HG03354 (cell line): Measurements from ENCODE around the gene NOBOX.
"Not testable (repeated sequence)": the region's sequence is repeated elsewhere in the genome, so short reads cannot be mapped to it uniquely, and the experiment has no call there.

ENCODE experiments used
- ATAC-seq: cut with Tn5 transposase; IDR thresholded peaks from one replicate; pipeline ENCODE4 v1.9.1; 2021; ENCODE audit warnings: mild to moderate bottlenecking; ENCODE audit not compliant: unreplicated experiment, poor library complexity, severe bottlenecking

NOBOX gene

DNA sequence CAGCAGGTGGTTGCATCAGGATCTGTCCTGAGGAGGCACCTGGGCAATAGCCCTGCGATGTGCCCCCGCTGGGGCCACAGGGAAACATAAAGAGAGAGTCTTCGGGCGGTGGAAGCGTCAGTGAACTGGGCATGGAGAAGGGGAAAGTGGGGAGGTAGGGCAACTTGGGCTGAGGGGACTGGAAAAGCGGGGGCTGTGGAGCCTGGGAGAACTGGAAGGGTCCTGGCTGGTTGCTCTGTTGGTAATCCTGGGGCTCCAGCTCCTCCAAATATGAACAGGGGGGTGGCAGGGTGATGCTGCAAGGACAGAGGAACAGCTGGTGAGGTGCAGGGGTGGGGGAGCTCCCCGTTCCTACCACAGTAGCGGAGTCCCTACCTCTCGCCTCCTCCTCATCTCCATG, 5.2 kb downstream of the NOBOX start:
- ATAC-seq, result no peak

DNA sequence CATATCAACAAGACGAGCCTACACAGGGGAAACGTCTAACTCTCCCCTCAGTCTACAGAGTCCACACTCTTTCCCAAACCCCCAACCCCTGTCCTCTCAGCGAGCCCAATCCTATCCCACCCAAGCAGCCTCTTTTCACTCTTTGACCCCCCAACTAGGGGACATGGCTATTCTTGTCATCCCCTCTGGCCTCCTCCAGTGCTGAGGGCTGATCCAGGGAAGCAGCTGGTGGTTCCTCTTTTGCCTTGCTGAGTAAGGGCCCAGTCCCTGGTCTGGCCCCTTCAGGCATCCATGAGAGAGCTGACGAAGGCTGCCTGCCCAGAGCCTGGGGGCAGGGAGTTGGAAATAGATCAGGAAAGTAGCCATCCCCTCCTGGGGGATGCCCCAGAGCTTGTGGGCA, 6.4 kb downstream of the NOBOX start:
- no peak for ATAC-seq

DNA sequence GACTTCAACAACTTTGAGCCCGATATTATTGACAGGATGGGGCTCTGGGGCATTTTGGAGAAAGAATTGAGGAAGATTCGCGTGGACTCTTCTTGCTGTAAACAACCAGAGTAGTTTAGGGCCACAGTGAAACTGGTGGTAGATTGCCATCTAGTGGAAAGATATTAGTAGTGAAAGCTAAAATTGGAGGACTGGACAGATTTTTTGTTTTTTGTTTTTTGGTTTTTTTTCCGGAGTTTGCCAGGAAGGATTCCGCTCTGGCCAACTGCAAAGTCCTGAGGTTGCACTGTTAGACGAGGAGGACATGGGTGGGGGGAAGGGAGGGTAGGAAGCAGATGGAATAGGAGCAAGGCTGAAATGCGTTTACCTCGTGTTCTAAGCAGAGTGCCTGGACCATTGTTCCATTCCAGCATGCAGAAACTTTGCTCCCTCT, 11.7 kb downstream of the NOBOX start:
- ATAC-seq, result peak; percentile 82

DNA sequence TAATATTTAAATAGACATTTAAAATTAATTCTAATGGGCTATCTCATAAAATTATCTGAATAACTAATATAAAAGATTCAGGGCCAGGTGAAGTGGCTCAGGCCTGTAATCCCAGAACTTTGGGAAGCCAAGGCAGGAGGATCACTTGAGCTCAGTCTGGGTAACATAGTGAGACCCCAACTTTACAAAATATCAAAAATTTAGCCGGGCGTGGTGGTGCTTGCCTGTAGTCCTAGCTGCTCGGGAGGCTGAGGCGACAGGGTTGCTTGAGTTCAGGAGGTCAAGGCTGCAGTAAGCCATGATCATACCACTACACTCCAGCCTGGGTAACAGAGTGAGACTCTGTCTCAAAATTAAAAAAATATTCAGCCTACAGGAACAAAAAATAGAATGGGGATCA, 12.5 kb downstream of the NOBOX start:
- no peak for ATAC-seq

DNA sequence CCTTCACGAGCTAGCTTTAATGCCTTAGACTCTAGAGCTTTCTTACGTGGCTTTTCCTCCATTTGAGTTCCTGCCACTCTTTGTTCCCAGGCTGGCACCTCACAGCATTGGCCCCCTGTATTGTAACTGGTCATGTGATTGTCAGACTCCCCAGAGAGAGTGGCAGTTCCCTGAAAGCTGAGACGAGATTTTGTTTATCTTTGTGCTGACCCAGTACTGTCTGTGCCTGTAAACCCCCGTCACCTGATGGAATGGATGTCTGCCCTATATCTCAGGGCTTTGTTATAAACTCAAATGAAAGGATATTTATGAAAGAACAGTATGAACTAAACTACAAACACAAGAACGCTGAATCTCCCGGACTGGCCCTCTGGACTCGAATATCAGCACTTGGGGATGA, 13.0 kb downstream of the NOBOX start:
- ATAC-seq, result no peak

GRCh38 chr7:144388950-144389349, 14.5 kb downstream of the NOBOX start:
- no peak for ATAC-seq

DNA sequence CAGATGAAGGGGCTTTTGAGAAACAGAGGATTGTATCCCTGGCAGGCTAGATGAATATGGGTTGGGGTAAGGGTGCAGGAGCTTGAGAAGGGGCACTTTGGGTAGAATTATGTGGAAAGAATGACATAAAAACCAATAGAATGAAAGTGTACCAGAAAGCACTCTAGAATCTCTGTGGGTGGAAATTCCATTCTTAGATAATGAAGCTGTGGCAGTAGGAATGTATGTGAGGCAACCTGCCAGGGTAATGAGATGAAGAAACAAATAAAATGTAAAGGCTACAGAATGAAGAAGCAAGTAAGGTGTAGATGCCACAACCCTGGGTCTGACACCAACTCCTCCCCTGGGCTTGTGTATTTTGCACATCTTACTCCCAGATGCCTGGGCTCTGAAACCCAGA, 16.8 kb downstream of the NOBOX start:
- no peak for ATAC-seq

DNA sequence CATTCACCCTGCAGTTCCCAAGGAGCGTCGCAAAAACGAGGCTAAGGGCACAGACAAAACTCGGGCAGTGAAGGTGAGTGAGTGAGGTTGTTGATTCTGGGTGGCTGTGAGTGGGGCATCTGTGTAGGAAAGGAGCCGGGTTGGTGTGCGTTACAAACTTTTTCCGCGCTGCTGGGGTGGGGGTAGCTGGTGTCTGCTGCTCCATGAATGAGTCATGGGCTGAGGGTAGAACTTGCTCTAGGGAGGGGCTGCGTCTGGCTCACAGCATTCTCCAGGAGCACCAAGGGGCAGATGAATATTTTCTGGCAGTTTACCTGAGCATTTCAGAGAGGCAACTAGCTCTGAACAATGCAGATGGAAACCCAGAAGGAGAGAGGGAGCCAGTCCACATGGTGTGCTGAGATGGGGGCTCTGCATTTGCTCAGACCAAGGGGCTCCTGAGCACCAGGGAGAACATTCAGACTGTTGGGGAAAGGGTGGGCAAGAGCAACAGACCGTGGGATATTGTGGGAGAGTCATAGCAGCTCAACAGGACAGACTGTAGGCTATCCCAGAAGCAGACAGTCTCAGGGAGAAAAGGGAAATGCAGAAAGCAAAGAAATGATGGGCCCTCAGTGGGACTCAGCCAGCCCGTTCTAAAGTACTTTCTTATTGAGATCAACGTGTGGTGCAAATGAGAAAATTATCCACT, 18.8 kb downstream of the NOBOX start:
- ATAC-seq, result no peak

GRCh38 chr7:144384071-144384470, 19.4 kb downstream of the NOBOX start:
- ATAC-seq, result peak; percentile 80

GRCh38 chr7:144379776-144380384, 23.6 kb downstream of the NOBOX start:
- ATAC-seq, result no peak

- no peak for ATAC-seq
Observed at GRCh38 chr7:144378651-144379050, 24.8 kb downstream of the NOBOX start.

DNA sequence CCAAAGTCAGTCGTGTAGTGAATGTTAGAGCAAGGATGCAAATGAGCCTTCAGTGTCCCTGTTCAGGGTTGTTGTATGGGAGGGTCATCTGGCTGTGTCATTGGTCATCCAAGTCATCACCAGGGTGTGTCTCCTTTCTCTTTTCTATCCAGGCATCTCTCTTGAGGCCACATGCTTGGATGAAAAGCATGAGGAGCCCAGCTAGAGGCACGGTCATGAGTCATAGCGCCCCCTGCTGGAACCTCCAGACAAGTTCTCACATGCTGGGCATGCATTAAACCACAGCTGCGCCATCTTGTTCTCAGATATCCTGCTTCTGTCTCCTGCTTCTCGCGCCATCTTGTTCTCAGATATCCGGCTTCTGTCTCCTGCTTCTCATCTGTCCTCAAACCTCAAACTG, 34.3 kb downstream of the NOBOX start:
- ATAC-seq, result peak; percentile 54

GRCh38 chr7:144367250-144367649, 36.2 kb downstream of the NOBOX start:
- not testable (repeated sequence) for ATAC-seq

- ATAC-seq, result not testable (repeated sequence)
Observed at GRCh38 chr7:144365523-144365922, 38.0 kb downstream of the NOBOX start.

DNA sequence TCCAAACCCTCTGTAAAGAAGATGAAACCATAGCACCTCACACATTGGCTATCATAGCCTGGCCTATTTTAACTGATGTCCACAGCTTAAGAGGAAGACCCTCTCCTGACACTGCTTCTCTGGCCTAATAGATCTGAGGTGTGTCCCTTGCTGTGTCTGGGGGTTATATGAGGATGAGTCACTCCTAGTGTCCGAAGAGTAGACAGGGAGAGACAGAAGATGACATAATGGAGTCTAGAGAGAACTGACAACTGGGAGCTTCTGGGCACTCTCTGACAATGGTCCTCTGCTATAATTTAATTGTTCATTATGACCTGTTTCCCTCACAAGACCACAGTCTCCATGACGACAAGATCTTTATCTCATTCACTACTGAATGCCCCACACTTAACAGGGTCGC, 41.4 kb downstream of the NOBOX start:
- not testable (repeated sequence) for ATAC-seq

GRCh38 chr7:144356860-144357259, 46.6 kb downstream of the NOBOX start:
- not testable (repeated sequence) for ATAC-seq

- ATAC-seq, result not testable (repeated sequence)
Observed at GRCh38 chr7:144356185-144356584, 47.3 kb downstream of the NOBOX start.

DNA sequence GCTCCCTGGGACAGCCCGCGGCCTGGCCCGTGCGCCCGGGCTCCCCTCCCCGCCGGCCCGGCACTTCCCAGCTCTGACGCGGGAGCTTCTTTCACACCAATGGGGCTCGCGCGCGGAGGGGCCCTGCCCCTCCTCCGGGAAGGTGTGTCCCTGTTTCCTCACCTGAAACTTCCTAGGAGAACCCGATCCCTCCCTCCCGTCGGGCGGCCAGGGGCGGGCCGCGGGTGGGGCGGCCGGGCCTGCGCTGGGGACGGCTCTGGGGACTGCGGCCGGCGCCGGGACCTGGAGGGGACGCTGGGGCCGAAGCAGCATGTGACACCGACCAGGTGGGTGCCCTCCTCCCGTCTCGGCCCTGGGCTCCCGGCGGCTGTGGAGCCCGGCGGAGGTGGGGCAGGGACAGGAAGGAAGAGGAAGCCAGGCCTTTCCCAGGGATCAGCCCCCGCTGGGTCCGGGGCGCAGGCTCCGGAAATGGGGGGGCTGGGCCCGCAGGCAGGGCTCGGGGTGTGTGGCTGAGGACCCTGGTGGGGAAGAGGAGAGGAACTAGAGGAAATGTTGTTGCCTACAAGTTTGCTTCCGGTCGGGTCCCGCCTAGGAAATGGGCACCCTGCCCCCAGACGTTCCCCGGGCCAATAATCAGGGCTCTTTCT, 48.2 kb downstream of the NOBOX start, which contains the start of gene ARHGEF5:
ARHGEF5 (plus strand) TSS at position 227 of the 647 bp plus-strand sequence. CDS start 7,268 bp downstream, outside the sequence.
- peak; percentile 79 for ATAC-seq

DNA sequence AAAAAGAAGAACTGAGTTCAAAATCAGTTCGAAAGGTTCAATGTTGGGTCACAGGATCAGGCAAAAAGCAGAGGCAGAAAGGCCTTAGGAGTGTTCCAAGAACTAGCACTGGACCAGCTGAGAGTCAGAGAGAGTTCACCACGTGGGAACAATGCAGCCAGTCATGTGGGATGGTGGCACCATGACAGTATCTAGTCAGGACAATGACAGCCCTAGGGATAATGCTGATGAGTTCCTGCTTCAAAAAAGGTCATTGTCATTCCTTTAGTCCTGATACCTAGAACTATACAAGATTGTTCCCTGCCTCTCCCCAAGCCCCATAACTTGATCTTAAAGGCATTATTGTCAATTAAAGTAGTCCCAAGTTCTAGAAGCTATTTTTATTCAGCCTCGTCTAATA, 51.8 kb downstream of the NOBOX start:
- ATAC-seq, result not testable (repeated sequence)

DNA sequence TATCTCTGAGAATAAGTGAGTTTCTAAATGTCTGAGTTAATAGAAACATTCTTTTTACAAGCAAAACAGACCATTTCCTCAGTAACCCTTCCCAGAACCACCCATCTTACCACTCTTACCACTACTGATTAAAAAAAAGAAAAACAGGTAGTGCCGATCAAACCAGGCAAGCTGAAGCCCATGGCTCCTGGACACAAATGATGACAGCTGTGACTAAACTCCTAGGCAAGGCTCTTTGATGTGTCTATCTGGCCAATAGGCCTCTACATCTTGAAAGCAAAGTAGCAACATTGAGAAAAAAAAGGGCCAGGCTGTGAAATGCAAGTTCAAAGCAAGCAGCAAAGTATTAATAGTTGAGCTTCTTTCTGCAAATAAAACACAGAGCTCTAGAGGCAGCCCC, 54.9 kb downstream of the NOBOX start:
- ATAC-seq, result peak; percentile 34
